ENCODE data around the gene PIK3R2.

- TF ChIP-seq CTCF (conservative IDR thresholded peaks at IDR 0.05 in 1 of 2, IDR thresholded peaks at IDR 0.05 in 1 of 2; ENCODE audit: extremely low read depth in 1 of 2, insufficient read depth in 1 of 2, low read depth in 1 of 2, low read length in 2 of 2) (no peak), EZH2 (IDR thresholded peaks at IDR 0.05; ENCODE audit: borderline replicate concordance, low read length) (no peak)
Observed at GRCh38 chr19:18197306-18197705, 44.3 kb downstream of the PIK3R2 start.

Data from mammary epithelial cell (primary cell).